ENCODE data around the gene LRRC17. TPM values are rescaled to one million over a fixed set of nuclear protein-coding genes. Genes with fewer than 3 reads are reported as not detected.
"Not testable (repeated sequence)": the region's sequence is repeated elsewhere in the genome, so short reads cannot be mapped to it uniquely, and the experiment has no call there.

LRRC17 gene
- total and polyA plus RNA-seq, 10 donors, result 0.54 to 3.1 (median 1.1) TPM

- H3K36me3 ChIP-seq, result no peaks in the 10 kb centered on the region
- H3K27me3 ChIP-seq (replicated peaks in 1 of 7), result no peaks in the 10 kb centered on the region
- no peaks in the 10 kb centered on the region for H3K4me1 ChIP-seq
- H3K9me3 ChIP-seq, result peaks cover 0 to 31% (median 18%) of the 10 kb centered on the region in 8 donors
- intact Hi-C loops (cut with DNase I; ENCODE audit: low total_unique reads), result no loop called here
- no peak for DNase-seq
- H3K4me3 ChIP-seq, result no peak overlapping the region
- TF ChIP-seq CTCF (IDR thresholded peaks at IDR 0.05 in 8 of 11, conservative IDR thresholded peaks at IDR 0.05 in 3 of 11) (no peak), POLR2AphosphoS5 (IDR thresholded peaks at IDR 0.05) (no peak), POLR2A (IDR thresholded peaks at IDR 0.05) (no peak)
- H3K27ac ChIP-seq, result no peak overlapping the region
These were observed 40.6 kb downstream of the LRRC17 start for GRCh38 chr7:102953406-102953805.

- H3K36me3 ChIP-seq; H3K27me3 ChIP-seq (replicated peaks in 1 of 7); intact Hi-C loops (cut with DNase I; ENCODE audit: low total_unique reads); H3K27ac ChIP-seq; H3K4me3 ChIP-seq; DNase-seq; H3K4me1 ChIP-seq: not testable (repeated sequence)
- peaks cover 0 to 31% (median 18%) of the 10 kb centered on the region in 8 donors for H3K9me3 ChIP-seq
- 80 to 97% (median 93%) methylated on average over 4 of the region's 4 CpGs for WGBS, 5 donors
These were observed 41.6 kb downstream of the LRRC17 start for GRCh38 chr7:102954359-102954758.

GRCh38 chr7:102958004-102958403 is 45.2 kb downstream of the LRRC17 start:
- intact Hi-C loops (cut with DNase I; ENCODE audit: low total_unique reads), result not testable (repeated sequence)

DNA sequence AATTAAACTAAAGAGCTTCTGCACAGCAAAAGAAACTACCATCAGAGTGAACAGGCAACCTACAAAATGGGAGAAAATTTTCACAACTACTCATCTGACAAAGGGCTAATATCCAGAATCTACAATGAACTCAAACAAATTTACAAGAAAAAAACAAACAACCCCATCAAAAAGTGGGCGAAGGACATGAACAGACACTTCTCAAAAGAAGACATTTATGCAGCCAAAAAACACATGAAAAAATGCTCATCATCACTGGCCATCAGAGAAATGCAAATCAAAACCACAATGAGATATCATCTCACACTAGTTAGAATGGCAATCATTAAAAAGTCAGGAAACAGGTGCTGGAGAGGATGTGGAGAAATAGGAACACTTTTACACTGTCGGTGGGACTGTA is 49.2 kb downstream of the LRRC17 start:
- intact Hi-C loops (cut with DNase I; ENCODE audit: low total_unique reads); H3K27me3 ChIP-seq (replicated peaks in 1 of 7); H3K4me3 ChIP-seq; H3K4me1 ChIP-seq; DNase-seq; H3K36me3 ChIP-seq; H3K9me3 ChIP-seq; H3K27ac ChIP-seq: not testable (repeated sequence)
- WGBS, 5 donors, result 0 to 38% (median 21%) methylated on average over 1 to 2 of the region's 2 CpGs

More at GRCh38 chr7:102958004-102958403, 45.2 kb downstream of the LRRC17 start:
- not testable (repeated sequence) for H3K4me1 ChIP-seq; DNase-seq; H3K27ac ChIP-seq; H3K4me3 ChIP-seq; H3K36me3 ChIP-seq; H3K27me3 ChIP-seq (replicated peaks in 1 of 7)
- H3K9me3 ChIP-seq, result peaks cover 0 to 31% (median 18%) of the 10 kb centered on the region in 8 donors
- 81 to 92% (median 88%) methylated on average over 3 of the region's 3 CpGs for WGBS, 5 donors

GRCh38 chr7:102966465-102966864 is 53.7 kb downstream of the LRRC17 start:
- intact Hi-C loops (cut with DNase I; ENCODE audit: low total_unique reads), result no loop called here
- Histone ChIP-seq H3K4me3 (no peak overlapping the region), H3K27ac (peak overlapping the region in 1 of 8 donors; percentile 4), H3K9me3 (peaks cover 0 to 3% (median 0%) of the 10 kb centered on the region in 8 donors), H3K4me1 (no peaks in the 10 kb centered on the region), H3K36me3 (no peaks in the 10 kb centered on the region), H3K27me3 (replicated peaks in 1 of 7) (no peaks in the 10 kb centered on the region)
- 25 to 77% (median 56%) methylated on average over 2 of the region's 2 CpGs for WGBS, 5 donors
- DNase-seq, result no peak
- no peak for TF ChIP-seq CTCF (IDR thresholded peaks at IDR 0.05 in 8 of 11, conservative IDR thresholded peaks at IDR 0.05 in 3 of 11)
- TF ChIP-seq POLR2A (IDR thresholded peaks at IDR 0.05), result no peak
- TF ChIP-seq POLR2AphosphoS5 (IDR thresholded peaks at IDR 0.05), result no peak

DNA sequence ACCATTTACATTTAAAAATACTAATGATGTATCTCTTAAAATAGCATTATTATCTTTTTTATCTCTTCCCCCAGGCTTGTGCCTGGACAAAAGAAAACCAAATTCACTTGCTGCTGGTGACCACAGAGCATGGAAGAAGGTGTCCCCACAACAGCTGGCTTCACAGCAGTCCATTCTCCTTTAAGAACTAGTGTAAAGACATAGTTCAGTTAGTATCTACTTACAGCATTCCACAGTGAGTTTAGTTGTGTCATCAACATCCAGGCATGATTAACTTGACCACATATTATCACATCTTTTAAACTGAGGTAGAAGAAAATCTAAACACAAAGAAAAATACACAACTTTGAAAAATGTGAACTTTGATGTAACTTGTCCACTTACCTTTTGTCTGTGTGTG is 55.0 kb downstream of the LRRC17 start:
- Histone ChIP-seq H3K4me1 (no peaks in the 10 kb centered on the region), H3K27ac (no peak overlapping the region), H3K27me3 (replicated peaks in 1 of 7) (no peaks in the 10 kb centered on the region), H3K9me3 (no peaks in the 10 kb centered on the region), H3K36me3 (no peaks in the 10 kb centered on the region), H3K4me3 (no peak overlapping the region)
- TF ChIP-seq POLR2AphosphoS5 (IDR thresholded peaks at IDR 0.05) (no peak), POLR2A (IDR thresholded peaks at IDR 0.05) (no peak), CTCF (IDR thresholded peaks at IDR 0.05 in 8 of 11, conservative IDR thresholded peaks at IDR 0.05 in 3 of 11) (no peak)
- intact Hi-C loops (cut with DNase I; ENCODE audit: low total_unique reads), result no loop called here
- no peak for DNase-seq
